GM06990 (cell line): ENCODE measurements around the gene COL11A1.
"Not testable (repeated sequence)": the region's sequence is repeated elsewhere in the genome, so short reads cannot be mapped to it uniquely, and the experiment has no call there.

ENCODE experiments used
- DNase-seq: peaks from one replicate; pipeline ENCODE4 v3.0.0-alpha.2; 2011; ENCODE audit not compliant: insufficient read length; ENCODE audit errors: extremely low read depth
- H3K27me3 ChIP-seq: replicated peaks from 2 replicates; pipeline ENCODE4 v1.6.0; 2011; ENCODE audit warnings: low read length; ENCODE audit not compliant: control insufficient read depth, insufficient read depth
- H3K36me3 ChIP-seq: 2 replicates; pipeline ENCODE4 v1.5.1; 2011; ENCODE audit warnings: low read length; ENCODE audit not compliant: control insufficient read depth, insufficient read depth
- H3K4me3 ChIP-seq: replicated peaks from 2 replicates; pipeline ENCODE4 v1.5.1; 2011; ENCODE audit warnings: low read depth, mild to moderate bottlenecking, control low read depth, low read length
- TF ChIP-seq, protein P1 (sequence below): IDR thresholded peaks from 2 replicates; pipeline ENCODE4 v1.5.1; 2011; ENCODE audit warnings: low read length, control low read depth, mild to moderate bottlenecking, inconsistent platforms; ENCODE audit not compliant: insufficient read depth, poor library complexity, severe bottlenecking

COL11A1 gene

DNA sequence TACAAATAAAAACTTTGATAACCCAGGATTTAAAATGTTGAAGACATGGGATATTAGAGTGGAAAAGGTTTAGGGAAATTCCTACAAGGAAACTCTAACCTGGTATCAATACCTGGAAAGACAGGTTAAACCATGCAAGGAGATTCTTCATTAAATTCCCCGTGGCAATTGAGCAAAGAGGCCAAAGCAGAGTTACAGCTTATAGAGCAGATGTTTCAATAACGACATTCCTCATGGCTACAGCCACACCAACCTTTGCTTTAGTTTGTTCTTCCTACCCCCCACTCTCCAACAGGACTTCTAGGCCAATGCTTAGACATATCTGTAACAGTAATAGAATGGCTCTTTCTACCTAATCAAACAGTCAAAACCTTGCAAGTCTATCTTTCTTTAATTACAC, 271.3 kb downstream of the COL11A1 start:
- no peak for DNase-seq
- H3K36me3 ChIP-seq: no peaks in the 10 kb centered on the region
- no peak overlapping the region for H3K4me3 ChIP-seq
- H3K27me3 ChIP-seq: no peaks in the 10 kb centered on the region
- TF ChIP-seq, protein P1, sequence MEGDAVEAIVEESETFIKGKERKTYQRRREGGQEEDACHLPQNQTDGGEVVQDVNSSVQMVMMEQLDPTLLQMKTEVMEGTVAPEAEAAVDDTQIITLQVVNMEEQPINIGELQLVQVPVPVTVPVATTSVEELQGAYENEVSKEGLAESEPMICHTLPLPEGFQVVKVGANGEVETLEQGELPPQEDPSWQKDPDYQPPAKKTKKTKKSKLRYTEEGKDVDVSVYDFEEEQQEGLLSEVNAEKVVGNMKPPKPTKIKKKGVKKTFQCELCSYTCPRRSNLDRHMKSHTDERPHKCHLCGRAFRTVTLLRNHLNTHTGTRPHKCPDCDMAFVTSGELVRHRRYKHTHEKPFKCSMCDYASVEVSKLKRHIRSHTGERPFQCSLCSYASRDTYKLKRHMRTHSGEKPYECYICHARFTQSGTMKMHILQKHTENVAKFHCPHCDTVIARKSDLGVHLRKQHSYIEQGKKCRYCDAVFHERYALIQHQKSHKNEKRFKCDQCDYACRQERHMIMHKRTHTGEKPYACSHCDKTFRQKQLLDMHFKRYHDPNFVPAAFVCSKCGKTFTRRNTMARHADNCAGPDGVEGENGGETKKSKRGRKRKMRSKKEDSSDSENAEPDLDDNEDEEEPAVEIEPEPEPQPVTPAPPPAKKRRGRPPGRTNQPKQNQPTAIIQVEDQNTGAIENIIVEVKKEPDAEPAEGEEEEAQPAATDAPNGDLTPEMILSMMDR: no peak

- H3K4me3 ChIP-seq: no peak overlapping the region
- DNase-seq: no peak
- H3K27me3 ChIP-seq: no peaks in the 10 kb centered on the region
- TF ChIP-seq, protein P1: no peak
- no peaks in the 10 kb centered on the region for H3K36me3 ChIP-seq
Measured at GRCh38 chr1:102834688-102835320, 273.5 kb downstream of the COL11A1 start.

DNA sequence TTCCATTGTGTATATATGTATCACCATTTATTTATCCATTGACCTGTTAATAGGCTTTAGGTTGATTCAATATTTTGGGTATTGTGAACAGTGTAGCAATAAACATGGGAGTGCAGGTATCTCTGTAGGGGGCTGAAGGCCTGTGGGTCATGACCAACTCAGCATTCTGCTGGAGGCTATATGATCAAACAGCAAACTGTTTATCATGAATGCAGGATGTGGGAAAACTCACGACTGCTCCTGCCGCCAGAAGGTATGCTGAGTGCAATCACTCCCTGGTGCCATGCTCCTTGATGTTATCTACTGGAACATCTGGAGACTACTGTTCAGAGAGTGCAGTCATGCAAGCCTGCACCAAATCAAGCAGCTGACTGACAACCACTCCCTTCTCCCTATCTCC, 275.2 kb downstream of the COL11A1 start:
- TF ChIP-seq, protein P1: no peak
- Histone ChIP-seq H3K4me3 (no peak overlapping the region), H3K36me3 (no peaks in the 10 kb centered on the region), H3K27me3 (no peaks in the 10 kb centered on the region)
- DNase-seq: no peak

- not testable (repeated sequence) for DNase-seq, H3K4me3 ChIP-seq, H3K27me3 ChIP-seq, H3K36me3 ChIP-seq
Measured at GRCh38 chr1:102826706-102827105, 281.6 kb downstream of the COL11A1 start.
